ENCODE measurements around the gene KIF16B. TPM values are rescaled to one million over a fixed set of nuclear protein-coding genes. Genes with fewer than 3 reads are reported as not detected.

Gene KIF16B
- total and polyA plus RNA-seq, 10 of the 15 experiments (the other 5 are each of a cell fraction or from before 2014, with no cell fraction given), result 0.21 to 5.2 (median 3.0) TPM

DNA sequence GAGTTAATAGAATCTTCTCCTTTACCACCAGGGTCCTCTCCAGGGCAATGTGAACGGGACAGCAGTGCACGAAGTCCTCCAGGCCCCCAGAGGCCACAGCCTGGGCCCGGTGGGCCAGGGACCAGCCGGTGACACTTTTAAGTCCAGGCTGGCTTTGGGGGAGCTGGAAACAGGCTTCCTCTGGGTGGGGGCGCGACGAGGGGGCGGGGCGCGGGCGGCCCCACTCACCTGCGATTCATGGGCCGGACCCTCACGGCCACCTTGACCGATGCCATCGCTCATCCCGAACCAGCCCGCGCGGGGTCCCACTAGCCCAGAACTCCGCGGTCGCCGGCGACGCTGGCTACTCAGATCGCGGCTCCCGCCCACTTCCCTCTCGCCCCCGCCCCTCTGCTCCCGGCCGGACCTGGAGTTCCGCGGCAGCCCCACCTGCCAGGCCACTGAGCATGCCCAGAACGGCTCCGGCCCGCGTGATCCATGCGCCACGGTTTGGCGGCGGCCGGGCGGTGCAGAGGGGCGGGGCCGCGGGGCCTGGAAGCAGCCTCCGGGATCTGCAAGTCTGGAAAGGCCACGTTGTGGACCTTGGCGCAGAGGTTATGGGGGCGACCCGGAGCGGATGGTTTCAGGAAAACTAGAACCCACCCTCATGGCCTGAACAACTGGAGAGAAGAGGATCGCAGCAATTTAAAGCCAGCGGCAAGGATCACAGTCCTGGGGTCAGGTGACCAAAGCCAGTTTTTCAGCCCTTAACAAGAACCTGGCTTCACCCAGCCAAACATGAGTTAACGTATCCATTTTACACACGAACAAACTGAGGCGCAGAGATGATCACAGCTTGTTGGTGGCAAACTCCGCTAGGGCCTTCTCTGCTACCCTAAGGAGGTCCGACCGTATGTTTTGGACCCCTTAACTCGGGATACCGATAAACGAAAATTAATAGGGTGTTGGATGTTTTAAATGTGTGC is at the start of gene KIF16B (continued):
- TF ChIP-seq, protein P1, sequence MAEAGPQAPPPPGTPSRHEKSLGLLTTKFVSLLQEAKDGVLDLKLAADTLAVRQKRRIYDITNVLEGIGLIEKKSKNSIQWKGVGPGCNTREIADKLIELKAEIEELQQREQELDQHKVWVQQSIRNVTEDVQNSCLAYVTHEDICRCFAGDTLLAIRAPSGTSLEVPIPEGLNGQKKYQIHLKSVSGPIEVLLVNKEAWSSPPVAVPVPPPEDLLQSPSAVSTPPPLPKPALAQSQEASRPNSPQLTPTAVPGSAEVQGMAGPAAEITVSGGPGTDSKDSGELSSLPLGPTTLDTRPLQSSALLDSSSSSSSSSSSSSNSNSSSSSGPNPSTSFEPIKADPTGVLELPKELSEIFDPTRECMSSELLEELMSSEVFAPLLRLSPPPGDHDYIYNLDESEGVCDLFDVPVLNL (IDR thresholded peaks at IDR 0.05; ENCODE audit: low read depth, low read length), result no peak
- TF ChIP-seq KAT2A (conservative IDR thresholded peaks at IDR 0.05; ENCODE audit: control insufficient read depth, low read depth, low read length), result no peak
- TF ChIP-seq, protein P2, sequence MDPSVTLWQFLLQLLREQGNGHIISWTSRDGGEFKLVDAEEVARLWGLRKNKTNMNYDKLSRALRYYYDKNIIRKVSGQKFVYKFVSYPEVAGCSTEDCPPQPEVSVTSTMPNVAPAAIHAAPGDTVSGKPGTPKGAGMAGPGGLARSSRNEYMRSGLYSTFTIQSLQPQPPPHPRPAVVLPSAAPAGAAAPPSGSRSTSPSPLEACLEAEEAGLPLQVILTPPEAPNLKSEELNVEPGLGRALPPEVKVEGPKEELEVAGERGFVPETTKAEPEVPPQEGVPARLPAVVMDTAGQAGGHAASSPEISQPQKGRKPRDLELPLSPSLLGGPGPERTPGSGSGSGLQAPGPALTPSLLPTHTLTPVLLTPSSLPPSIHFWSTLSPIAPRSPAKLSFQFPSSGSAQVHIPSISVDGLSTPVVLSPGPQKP (IDR thresholded peaks at IDR 0.05; ENCODE audit: low read depth, low read length), result no peak
- TF ChIP-seq EZH2 (IDR thresholded peaks at IDR 0.05; ENCODE audit: borderline replicate concordance, control insufficient read depth, low read depth, low read length), result no peak
- no peak for TF ChIP-seq JUNB (IDR thresholded peaks at IDR 0.05)
- TF ChIP-seq CREM (IDR thresholded peaks at IDR 0.05; ENCODE audit: low read depth), result no peak
- TF ChIP-seq HCFC1 (IDR thresholded peaks at IDR 0.05; ENCODE audit: low read length), result no peak
- TF ChIP-seq, protein P3, sequence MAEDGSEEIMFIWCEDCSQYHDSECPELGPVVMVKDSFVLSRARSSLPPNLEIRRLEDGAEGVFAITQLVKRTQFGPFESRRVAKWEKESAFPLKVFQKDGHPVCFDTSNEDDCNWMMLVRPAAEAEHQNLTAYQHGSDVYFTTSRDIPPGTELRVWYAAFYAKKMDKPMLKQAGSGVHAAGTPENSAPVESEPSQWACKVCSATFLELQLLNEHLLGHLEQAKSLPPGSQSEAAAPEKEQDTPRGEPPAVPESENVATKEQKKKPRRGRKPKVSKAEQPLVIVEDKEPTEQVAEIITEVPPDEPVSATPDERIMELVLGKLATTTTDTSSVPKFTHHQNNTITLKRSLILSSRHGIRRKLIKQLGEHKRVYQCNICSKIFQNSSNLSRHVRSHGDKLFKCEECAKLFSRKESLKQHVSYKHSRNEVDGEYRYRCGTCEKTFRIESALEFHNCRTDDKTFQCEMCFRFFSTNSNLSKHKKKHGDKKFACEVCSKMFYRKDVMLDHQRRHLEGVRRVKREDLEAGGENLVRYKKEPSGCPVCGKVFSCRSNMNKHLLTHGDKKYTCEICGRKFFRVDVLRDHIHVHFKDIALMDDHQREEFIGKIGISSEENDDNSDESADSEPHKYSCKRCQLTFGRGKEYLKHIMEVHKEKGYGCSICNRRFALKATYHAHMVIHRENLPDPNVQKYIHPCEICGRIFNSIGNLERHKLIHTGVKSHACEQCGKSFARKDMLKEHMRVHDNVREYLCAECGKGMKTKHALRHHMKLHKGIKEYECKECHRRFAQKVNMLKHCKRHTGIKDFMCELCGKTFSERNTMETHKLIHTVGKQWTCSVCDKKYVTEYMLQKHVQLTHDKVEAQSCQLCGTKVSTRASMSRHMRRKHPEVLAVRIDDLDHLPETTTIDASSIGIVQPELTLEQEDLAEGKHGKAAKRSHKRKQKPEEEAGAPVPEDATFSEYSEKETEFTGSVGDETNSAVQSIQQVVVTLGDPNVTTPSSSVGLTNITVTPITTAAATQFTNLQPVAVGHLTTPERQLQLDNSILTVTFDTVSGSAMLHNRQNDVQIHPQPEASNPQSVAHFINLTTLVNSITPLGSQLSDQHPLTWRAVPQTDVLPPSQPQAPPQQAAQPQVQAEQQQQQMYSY (CRISPR knock-in tag; IDR thresholded peaks at IDR 0.05), result no peak
- TF ChIP-seq, protein P4, sequence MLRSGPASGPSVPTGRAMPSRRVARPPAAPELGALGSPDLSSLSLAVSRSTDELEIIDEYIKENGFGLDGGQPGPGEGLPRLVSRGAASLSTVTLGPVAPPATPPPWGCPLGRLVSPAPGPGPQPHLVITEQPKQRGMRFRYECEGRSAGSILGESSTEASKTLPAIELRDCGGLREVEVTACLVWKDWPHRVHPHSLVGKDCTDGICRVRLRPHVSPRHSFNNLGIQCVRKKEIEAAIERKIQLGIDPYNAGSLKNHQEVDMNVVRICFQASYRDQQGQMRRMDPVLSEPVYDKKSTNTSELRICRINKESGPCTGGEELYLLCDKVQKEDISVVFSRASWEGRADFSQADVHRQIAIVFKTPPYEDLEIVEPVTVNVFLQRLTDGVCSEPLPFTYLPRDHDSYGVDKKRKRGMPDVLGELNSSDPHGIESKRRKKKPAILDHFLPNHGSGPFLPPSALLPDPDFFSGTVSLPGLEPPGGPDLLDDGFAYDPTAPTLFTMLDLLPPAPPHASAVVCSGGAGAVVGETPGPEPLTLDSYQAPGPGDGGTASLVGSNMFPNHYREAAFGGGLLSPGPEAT (IDR thresholded peaks at IDR 0.05; ENCODE audit: low read depth), result peak; percentile 89
- peak; percentile 58 for TF ChIP-seq KLF5 (IDR thresholded peaks at IDR 0.05; ENCODE audit: partially characterized antibody)
- TF ChIP-seq CBFB (IDR thresholded peaks at IDR 0.05; ENCODE audit: low read depth), result no peak
- TF ChIP-seq, protein P5, sequence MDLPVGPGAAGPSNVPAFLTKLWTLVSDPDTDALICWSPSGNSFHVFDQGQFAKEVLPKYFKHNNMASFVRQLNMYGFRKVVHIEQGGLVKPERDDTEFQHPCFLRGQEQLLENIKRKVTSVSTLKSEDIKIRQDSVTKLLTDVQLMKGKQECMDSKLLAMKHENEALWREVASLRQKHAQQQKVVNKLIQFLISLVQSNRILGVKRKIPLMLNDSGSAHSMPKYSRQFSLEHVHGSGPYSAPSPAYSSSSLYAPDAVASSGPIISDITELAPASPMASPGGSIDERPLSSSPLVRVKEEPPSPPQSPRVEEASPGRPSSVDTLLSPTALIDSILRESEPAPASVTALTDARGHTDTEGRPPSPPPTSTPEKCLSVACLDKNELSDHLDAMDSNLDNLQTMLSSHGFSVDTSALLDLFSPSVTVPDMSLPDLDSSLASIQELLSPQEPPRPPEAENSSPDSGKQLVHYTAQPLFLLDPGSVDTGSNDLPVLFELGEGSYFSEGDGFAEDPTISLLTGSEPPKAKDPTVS (IDR thresholded peaks at IDR 0.05; ENCODE audit: low read depth, low read length), result no peak
- TF ChIP-seq TCF7 (IDR thresholded peaks at IDR 0.05; ENCODE audit: borderline replicate concordance), result 0 out of 2 replicates have a peak, but pooled peaks have one; percentile 11
- no peak for TF ChIP-seq SMAD5 (IDR thresholded peaks at IDR 0.05; ENCODE audit: low read depth)
- no peak for TF ChIP-seq SMAD1 (IDR thresholded peaks at IDR 0.05; ENCODE audit: low read depth, partially characterized antibody)
- TF ChIP-seq ZSCAN29 (IDR thresholded peaks at IDR 0.05), result peak; percentile 89
- no peak for TF ChIP-seq NFXL1 (IDR thresholded peaks at IDR 0.05; ENCODE audit: borderline replicate concordance)
- TF ChIP-seq, protein P6, sequence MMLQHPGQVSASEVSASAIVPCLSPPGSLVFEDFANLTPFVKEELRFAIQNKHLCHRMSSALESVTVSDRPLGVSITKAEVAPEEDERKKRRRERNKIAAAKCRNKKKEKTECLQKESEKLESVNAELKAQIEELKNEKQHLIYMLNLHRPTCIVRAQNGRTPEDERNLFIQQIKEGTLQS (IDR thresholded peaks at IDR 0.05; ENCODE audit: borderline replicate concordance, extremely low read depth, low read depth, low read length), result no peak
- no peak for TF ChIP-seq WRNIP1 (IDR thresholded peaks at IDR 0.05; ENCODE audit: borderline replicate concordance, low read depth, low read length)
- TF ChIP-seq SMARCA5 (IDR thresholded peaks at IDR 0.05), result no peak; the same call in 1 of the 2 replicates

All from GM12878 (cell line).